Islet of Langerhans (tissue), 1 donor: Measurements from ENCODE around the gene LSAMP.
"Not testable (repeated sequence)": the region's sequence is repeated elsewhere in the genome, so short reads cannot be mapped to it uniquely, and the experiment has no call there.

ENCODE experiments used
- FAIRE-seq: peaks from one replicate; lab custom pipeline; 2011; peaks lifted over from hg19 to GRCh38; lab: Jason Lieb, UNC

LSAMP gene

GRCh38 chr3:116102037-116102436, 343.2 kb downstream of the LSAMP start:
- peak; percentile 33 for FAIRE-seq

- FAIRE-seq = no peak
These were observed 348.1 kb downstream of the LSAMP start for GRCh38 chr3:116097226-116097625.

- no peak for FAIRE-seq
These were observed 348.7 kb downstream of the LSAMP start for GRCh38 chr3:116096631-116097030.

GRCh38 chr3:116093374-116093773, 351.9 kb downstream of the LSAMP start:
- peak; percentile 41 for FAIRE-seq

- no peak for FAIRE-seq
These were observed 357.9 kb downstream of the LSAMP start for GRCh38 chr3:116087426-116087825.

GRCh38 chr3:116084999-116085791, 360.1 kb downstream of the LSAMP start:
- FAIRE-seq = no peak

GRCh38 chr3:116083683-116084082, 361.6 kb downstream of the LSAMP start:
- FAIRE-seq = no peak

GRCh38 chr3:116078561-116078960, 366.7 kb downstream of the LSAMP start:
- no peak for FAIRE-seq

- peak; percentile 61 for FAIRE-seq
These were observed 367.7 kb downstream of the LSAMP start for GRCh38 chr3:116077557-116077956.

- no peak for FAIRE-seq
These were observed 368.2 kb downstream of the LSAMP start for GRCh38 chr3:116077059-116077458.

GRCh38 chr3:116070516-116071278, 374.6 kb downstream of the LSAMP start:
- not testable (repeated sequence) for FAIRE-seq

- FAIRE-seq = no peak
These were observed 375.2 kb downstream of the LSAMP start for GRCh38 chr3:116070061-116070460.

- FAIRE-seq = no peak
These were observed 376.3 kb downstream of the LSAMP start for GRCh38 chr3:116069024-116069423.

- FAIRE-seq = no peak
These were observed 378.0 kb downstream of the LSAMP start for GRCh38 chr3:116067326-116067725.

- FAIRE-seq = peak; percentile 84
These were observed 379.8 kb downstream of the LSAMP start for GRCh38 chr3:116065501-116065900.

- FAIRE-seq = no peak
These were observed 380.6 kb downstream of the LSAMP start for GRCh38 chr3:116064646-116065045.

GRCh38 chr3:116059421-116060096, 385.7 kb downstream of the LSAMP start:
- peak; percentile 99 for FAIRE-seq

- FAIRE-seq = no peak
These were observed 386.4 kb downstream of the LSAMP start for GRCh38 chr3:116058844-116059243.

GRCh38 chr3:116057400-116058006, 387.8 kb downstream of the LSAMP start:
- FAIRE-seq = no peak

GRCh38 chr3:116056280-116056679, 389.0 kb downstream of the LSAMP start:
- FAIRE-seq = no peak

GRCh38 chr3:116053017-116053416, 392.3 kb downstream of the LSAMP start:
- no peak for FAIRE-seq

- no peak for FAIRE-seq
These were observed 392.7 kb downstream of the LSAMP start for GRCh38 chr3:116052602-116053001.

- FAIRE-seq = no peak
These were observed 393.7 kb downstream of the LSAMP start for GRCh38 chr3:116051586-116051985.
